Activated T-cell treated with anti-CD3 and anti-CD28 coated beads, Interleukin-2, amount 50 U/mL, for 48 hours (primary cell): ENCODE results near the gene C8A.

ENCODE experiments used
- DNase-seq, 2 experiments: peaks; one replicate each; pipeline ENCODE4 v3.0.0-alpha.2; 2020

C8A gene

DNA sequence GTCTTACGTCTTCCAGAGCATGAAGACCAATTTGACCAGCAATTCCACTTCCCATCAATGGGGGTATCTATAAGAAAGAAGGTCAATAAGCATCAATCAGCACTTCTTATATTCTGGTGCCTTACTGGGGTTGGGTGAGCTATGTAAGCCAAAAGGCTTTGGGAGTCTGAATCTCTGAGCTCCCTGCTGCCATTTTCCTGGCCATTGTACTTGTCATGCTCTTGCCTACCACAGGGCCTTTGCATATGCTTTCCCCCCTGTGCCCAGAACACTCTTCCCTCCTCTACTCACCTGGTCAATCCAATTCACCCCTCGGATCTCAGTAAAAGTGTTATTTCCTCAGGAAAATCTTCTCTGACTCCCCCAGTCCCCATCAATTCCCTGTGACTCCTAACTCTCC lies 74.9 kb downstream of the C8A start:
- DNase-seq: no peak

GRCh38 chr1:56931211-56931610 lies 76.6 kb downstream of the C8A start:
- DNase-seq: no peak

- no peak for DNase-seq
Observed at GRCh38 chr1:56931686-56932085, 77.1 kb downstream of the C8A start.

GRCh38 chr1:56933161-56933560 lies 78.6 kb downstream of the C8A start:
- DNase-seq: no peak

DNA sequence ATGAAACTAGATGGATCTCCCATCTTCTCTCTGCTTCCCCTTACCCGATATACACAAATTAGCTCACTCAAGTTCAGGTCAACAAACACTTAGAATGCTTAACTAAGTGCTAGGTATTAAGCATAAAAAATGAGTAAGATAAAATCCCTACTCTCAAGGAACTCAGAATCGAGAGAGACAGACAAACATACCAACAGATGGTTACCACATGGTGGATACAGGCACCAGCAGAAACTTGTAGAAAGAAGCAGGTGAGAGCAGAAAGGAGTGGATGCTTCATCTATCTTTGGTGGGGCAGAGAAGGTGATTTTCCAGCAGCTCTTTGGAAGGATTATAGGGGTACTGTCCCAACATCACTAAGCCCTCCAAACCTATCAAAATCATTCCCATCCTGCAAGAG lies 79.0 kb downstream of the C8A start:
- DNase-seq: no peak

- DNase-seq: no peak
Observed at GRCh38 chr1:56934430-56935060, 79.9 kb downstream of the C8A start.

DNA sequence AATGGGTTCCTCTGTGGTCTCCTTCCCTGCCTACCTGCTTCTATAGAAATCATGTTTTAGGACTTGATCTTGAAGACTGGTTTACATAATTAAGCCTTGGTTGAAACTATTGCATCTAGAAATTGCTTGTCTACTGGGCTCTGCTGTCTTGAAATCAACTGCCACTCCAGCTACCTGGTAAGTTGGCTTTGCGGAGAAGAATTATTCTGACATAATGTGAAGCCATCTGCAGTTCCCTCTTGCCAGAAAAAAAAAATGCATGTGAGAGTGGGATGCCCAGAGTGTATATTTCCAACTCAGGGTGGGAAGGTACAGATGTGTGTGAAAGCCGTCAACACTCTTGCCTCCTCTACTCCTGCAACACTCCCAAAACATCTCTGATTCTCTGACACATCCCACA lies 84.0 kb downstream of the C8A start:
- no peak for DNase-seq

- DNase-seq: no peak
Observed at GRCh38 chr1:56939209-56939608, 84.6 kb downstream of the C8A start.

GRCh38 chr1:56940039-56940438 lies 85.4 kb downstream of the C8A start:
- no peak for DNase-seq

GRCh38 chr1:56948403-56949023 lies 93.9 kb downstream of the C8A start:
- no peak for DNase-seq

DNA sequence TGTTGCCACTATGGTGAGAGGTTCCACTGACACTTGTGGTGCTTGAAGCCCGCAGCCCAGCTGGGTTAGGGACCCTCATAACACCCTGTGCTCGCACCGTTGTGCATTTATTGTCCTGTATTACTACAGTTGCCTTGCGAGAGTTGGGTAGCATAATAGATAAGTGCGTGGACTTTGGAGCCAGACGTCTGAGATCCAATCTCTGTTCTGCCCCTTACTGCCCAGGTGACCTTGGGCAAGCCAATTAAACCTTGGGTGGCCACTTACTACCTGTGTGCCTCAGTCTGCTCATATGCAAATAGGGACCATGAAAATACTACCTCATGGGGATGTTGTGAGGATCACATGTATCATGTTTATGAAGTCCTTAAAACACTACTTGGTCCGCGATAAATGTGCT lies 97.9 kb downstream of the C8A start:
- DNase-seq: no peak

DNA sequence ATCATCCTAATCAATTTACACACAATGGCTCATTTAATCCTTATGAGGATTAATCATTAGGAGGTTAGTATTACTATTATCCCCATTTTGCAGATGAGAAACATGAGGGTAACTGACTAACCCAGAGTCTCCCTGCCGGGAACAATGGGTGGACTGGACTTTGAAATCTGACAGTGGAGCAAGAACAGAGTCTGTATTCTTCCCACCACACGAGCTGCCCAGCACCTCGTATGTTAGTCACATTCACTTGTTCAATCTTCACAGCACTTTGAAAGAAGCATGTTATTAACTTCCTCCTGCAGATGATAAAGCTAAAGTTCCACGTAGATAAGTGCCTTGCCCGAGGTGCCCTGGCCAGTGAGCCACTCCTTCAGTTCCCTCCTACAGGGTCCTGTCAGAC lies 98.8 kb downstream of the C8A start:
- no peak for DNase-seq

DNA sequence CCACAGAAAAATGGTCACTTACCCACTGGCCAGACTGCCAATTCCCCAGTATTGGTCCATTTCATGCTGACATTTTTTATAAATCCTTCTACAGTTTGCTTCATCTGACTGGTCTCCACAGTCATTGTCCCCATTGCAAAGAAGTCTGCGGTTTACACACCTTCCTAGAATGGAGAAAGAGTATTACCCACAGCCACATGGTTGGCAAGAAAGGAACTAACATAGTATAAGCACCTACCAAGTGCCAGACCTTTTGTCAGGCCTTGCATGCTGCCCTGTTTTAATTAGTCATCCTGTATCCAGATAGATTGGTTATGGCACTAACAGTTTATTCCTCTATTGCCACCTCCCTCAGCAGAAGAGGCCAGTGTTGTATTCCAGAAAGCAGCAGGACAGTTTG lies 100.1 kb downstream of the C8A start:
- no peak for DNase-seq

GRCh38 chr1:56957931-56958330 lies 103.3 kb downstream of the C8A start:
- DNase-seq: no peak

- DNase-seq: no peak
Observed at GRCh38 chr1:56958526-56958925, 103.9 kb downstream of the C8A start.

DNA sequence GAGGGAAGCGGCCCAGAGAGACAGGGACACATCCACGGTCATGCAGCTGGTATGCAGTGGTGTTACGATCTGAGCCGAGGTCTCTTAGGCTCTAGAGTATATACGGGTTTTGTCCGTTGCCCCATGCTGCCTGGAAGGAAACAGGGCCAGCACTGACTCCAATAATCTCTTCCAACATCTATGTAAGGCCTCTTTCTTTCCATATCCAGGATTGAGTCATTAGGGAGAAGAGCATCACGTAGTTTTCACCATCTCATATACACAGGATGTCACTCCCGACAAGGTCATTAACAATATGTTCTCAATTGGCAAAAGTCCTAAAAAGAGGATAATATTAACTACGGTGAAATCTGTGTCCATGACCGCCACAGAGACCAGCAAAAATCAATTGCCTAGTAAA lies 106.8 kb downstream of the C8A start:
- DNase-seq: no peak

GRCh38 chr1:56963667-56964066 lies 109.1 kb downstream of the C8A start:
- no peak for DNase-seq

GRCh38 chr1:56964349-56965017 lies 109.9 kb downstream of the C8A start:
- DNase-seq: no peak

GRCh38 chr1:56965191-56965590 lies 110.6 kb downstream of the C8A start:
- no peak for DNase-seq

DNA sequence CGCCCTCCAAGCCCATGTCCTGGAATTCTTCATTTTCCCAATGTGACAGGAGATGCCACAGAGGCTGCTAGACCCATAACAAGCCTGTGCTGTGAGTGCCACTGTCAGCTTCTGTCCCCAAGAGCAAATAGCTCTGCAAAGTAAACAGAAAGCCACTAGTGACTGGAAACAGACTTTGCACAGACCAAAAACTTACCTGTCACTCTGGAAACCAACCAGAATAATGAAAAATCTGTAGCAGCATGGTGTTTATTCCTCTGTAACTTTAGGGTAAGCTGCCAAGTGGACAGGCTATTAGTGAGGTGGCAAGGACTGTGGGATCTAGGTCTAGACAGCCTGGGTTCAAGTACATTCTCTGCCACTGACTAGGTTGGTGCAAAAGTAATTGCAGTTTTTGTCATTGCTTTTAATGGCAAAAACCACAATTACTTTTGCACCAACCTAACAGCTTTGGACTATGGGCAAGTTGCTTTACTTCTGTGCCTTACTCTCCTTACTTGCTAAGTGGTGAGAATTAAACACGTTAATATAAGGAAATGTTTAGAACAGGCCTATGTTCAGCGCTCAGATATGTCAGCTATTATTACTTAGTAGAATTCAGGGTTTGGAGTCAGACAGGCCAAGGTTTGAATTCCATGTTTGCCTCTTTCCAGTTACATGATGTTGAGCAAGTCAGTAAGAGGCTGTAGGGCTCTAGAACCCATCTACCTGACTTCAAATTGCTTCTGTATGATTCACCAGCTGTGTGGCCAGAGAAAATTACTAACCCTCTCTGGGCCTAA lies 111.5 kb downstream of the C8A start, which contains the start of gene C8B:
TSS of gene C8B (minus strand) at position 100 of the 782 bp plus-strand sequence. CDS start at position 33, 67 bp downstream.
- DNase-seq: no peak

- DNase-seq: no peak
Observed at GRCh38 chr1:56966698-56966999, 112.1 kb downstream of the C8A start.

GRCh38 chr1:56967355-56967754 lies 112.8 kb downstream of the C8A start:
- DNase-seq: no peak
